Effector CD4-positive, alpha-beta T cell (primary cell): ENCODE results near the gene DYNC1H1.

ENCODE experiments used
- DNase-seq: peaks from one replicate; pipeline ENCODE4 v3.0.0-alpha.2; 2020

DYNC1H1 gene

DNA sequence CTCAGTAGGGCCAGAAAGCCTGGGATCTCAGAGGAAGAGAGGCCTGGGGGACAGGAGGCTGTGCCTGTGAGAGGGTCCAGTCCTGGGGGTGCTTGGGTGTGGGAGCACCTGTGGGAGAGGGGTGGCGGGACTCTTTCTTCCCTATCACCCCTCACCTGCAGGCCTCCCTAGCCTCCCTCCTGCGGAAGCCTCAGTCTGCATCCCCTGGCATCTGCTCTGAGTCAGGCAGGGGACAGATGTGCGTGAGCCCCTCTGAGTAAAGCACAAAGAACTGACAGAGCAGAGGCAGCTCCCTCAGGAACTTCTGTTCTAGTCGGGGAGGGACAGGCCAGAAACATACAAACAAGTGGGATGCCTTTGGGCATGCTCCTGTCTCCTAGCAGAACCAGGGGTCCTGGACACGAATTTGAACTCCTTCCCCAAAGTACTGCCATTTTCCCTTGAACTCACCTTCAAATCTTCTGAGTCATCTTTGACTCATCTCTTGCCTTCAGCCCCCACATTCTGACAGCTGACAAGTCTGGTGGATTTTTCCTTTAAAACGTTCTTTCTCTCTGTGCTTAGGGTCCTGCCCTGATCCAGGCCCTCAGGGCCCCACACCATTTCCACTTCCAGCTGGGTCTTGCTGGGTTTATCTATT lies 131.0 kb downstream of the DYNC1H1 start:
- DNase-seq: no peak

- no peak for DNase-seq
Measured at GRCh38 chr14:102095871-102096568, 131.6 kb downstream of the DYNC1H1 start.

DNA sequence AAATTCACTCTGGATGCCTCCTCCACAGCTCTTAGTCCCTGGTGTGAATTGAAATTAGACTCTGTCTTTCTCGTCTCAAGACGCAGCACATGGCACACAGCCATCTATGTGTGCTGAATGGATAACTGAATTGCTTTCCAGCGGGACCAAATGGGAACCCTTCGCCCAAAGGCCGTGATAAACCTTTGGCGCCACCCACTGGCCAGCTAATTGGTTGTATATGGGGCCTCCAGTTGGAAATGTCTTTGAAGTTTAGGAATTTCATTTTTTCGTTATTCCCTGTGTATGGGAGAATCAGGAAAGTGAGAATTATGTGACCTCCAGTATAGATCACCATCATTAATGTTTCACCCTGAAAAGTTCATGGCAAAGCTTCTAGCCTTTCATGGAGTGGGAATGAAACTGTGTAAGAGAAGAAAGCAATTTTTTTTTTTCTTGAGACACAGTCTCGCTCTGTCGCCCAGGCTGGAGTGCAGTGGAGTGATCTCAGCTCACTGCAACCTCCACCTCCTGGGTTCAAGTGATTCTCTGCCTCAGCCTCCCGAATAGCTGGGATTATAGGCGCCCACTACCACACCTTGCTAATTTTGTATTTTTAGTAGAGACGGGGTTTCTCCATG lies 132.3 kb downstream of the DYNC1H1 start:
- DNase-seq: peak; percentile 69

- no peak for DNase-seq
Measured at GRCh38 chr14:102097441-102098135, 133.2 kb downstream of the DYNC1H1 start.

DNA sequence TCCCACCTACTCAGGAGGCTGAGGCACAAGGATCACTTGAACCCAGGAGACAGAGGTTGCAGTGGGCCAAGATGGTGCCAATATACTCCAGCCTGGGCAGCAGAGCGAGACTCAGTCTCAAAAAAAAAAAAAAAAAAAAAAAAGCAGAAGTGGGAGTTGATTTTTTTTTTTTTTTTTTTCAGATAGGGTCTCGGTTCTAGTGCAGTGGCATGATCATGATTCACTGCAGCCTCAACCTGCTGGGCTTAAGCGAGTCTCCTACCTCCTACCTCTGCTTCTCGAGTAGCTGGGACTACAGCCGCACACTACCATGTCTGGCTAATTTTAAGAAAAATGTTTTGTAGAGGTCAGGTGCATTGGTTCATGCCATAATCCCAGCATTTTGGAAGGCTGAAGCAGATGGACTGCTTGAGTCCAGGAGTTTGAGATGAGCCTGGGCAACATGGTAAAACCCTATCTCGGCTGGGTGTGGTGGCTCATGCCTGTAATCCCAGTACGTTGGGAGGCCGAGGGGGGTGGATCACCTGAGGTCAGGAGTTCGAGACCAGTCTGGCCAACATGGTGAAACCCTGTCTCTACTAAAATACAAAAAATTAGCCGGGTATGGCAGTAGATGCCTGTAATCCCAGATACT lies 138.8 kb downstream of the DYNC1H1 start:
- no peak for DNase-seq

- DNase-seq: no peak
Measured at GRCh38 chr14:102105369-102105768, 141.0 kb downstream of the DYNC1H1 start.
